Uterus (tissue), 4 donors: ENCODE data around the gene YARS1. TPM values are rescaled to one million over a fixed set of nuclear protein-coding genes. Genes with fewer than 3 reads are reported as not detected.

Experiments used
- DNase-seq, 2 donors: peaks; one replicate each; pipeline ENCODE4 v3.0.0-alpha.2; 2019 to 2020
- H3K27ac ChIP-seq, 2 donors: fragments of 200-600 bp; sonication (generic); 1 replicate in 1 of 2; 2 replicates in 1 of 2; pipeline ENCODE4 v1.5.1; 2016 to 2018
- H3K27me3 ChIP-seq, 2 donors: fragments of 200-600 bp; sonication (generic); one replicate each; pipeline ENCODE4 v1.5.1; 2018 to 2019; ENCODE audit warnings: control low read depth in 1 of 2
- H3K36me3 ChIP-seq, 2 donors: fragments of 200-600 bp; sonication (generic); one replicate each; pipeline ENCODE4 v1.5.1; 2019; ENCODE audit warnings: control low read depth in 1 of 2
- H3K4me1 ChIP-seq, 2 donors: fragments of 200-600 bp; sonication (generic); one replicate each; pipeline ENCODE4 v1.5.1; 2018 to 2019; ENCODE audit warnings: control low read depth in 1 of 2
- H3K4me3 ChIP-seq, 2 donors: fragments of 200-600 bp; sonication (generic); 1 replicate in 1 of 2; 2 replicates in 1 of 2; pipeline ENCODE4 v1.5.1; 2018 to 2019; ENCODE audit warnings: mild to moderate bottlenecking in 1 of 2
- H3K9me3 ChIP-seq, 2 donors: fragments of 200-600 bp; sonication (generic); one replicate each; pipeline ENCODE4 v1.5.1; 2019; ENCODE audit warnings: control low read depth in 1 of 2
- POLR2A ChIP-seq, 2 donors: fragments of 450-650 bp; IDR thresholded peaks; one replicate each; pipeline ENCODE4 v1.6.1; 2016; ENCODE audit warnings: antibody characterized with exemption in 2 of 2, mild to moderate bottlenecking in 1 of 2, moderate library complexity in 1 of 2
- intact Hi-C: fragments of 100-400 bp; cut with DNase I; formaldehyde crosslinking; loops from one replicate; pipeline ENCODE4 v1.15.1; 2023; ENCODE audit warnings: low total_unique reads
- total RNA-seq, 4 donors: library from RNA; depleted of rRNA in 3 of 4; stranded (reverse); fragments of >200 nt in 3 of 4; gene quantifications; one replicate each; pipeline versions ENCODE4 v1.1.0 to v1.2.4, GENCODE V29; 2014 to 2023
- TF ChIP-seq, protein P1 (sequence below), 4 experiments: fragments of 200-600 bp in 2 of 4; fragments of 450-650 bp in 2 of 4; sonication (generic) in 2 of 4; IDR thresholded peaks; one replicate each; pipeline ENCODE4 v1.5.1; 2016 to 2019; ENCODE audit warnings: antibody characterized with exemption in 4 of 4, mild to moderate bottlenecking in 2 of 4, moderate library complexity in 1 of 4
- donor health status: DM: yes; HTN: yes; CAD: no.

The YARS1 gene
- total RNA-seq, 4 donors from 2014 or later: 15.9 to 67.7 (median 30.4) TPM

DNA sequence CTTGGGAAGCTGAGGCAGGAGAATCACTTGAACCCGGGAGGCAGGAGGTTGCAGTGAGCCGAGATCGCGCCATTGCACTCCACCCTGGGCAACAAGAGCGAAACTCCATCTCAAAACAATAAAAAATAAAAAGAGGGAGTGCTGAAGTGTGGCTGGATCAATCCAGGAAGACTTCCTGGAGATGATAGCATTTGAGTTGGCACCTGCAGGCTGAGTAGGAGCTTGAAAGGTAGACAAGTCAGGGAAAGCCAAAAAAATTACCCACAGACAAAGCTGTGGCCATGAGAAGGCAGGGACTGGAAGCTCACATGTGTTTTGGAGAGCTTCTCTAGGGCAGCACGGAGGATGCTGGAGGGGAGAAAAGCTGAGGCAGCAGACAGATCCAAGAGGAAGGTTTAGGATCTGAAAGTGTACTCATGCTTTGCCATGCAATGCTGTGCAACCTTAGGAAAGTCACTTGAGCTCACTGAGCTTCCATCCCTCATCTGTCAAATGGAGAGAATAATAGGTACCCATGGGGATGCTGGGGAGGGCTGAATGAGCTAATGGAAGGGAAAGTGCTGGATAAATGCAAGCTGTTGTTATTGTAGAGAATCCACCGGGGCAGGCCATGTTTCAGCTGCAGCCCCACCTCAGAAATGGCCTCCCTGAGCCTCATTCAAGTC lies 88.6 kb downstream of the YARS1 start:
- Histone ChIP-seq H3K36me3 (no peaks in the 10 kb centered on the region), H3K27ac (no peak overlapping the region), H3K4me3 (no peak overlapping the region), H3K4me1 (no peaks in the 10 kb centered on the region), H3K27me3 (no peaks in the 10 kb centered on the region), H3K9me3 (no peaks in the 10 kb centered on the region)
- intact Hi-C loops: no loop called here
- no peak for TF ChIP-seq POLR2A (IDR thresholded peaks at IDR 0.05)
- TF ChIP-seq, protein P1, sequence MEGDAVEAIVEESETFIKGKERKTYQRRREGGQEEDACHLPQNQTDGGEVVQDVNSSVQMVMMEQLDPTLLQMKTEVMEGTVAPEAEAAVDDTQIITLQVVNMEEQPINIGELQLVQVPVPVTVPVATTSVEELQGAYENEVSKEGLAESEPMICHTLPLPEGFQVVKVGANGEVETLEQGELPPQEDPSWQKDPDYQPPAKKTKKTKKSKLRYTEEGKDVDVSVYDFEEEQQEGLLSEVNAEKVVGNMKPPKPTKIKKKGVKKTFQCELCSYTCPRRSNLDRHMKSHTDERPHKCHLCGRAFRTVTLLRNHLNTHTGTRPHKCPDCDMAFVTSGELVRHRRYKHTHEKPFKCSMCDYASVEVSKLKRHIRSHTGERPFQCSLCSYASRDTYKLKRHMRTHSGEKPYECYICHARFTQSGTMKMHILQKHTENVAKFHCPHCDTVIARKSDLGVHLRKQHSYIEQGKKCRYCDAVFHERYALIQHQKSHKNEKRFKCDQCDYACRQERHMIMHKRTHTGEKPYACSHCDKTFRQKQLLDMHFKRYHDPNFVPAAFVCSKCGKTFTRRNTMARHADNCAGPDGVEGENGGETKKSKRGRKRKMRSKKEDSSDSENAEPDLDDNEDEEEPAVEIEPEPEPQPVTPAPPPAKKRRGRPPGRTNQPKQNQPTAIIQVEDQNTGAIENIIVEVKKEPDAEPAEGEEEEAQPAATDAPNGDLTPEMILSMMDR (IDR thresholded peaks at IDR 0.05): no peak
- DNase-seq: no peak

DNA sequence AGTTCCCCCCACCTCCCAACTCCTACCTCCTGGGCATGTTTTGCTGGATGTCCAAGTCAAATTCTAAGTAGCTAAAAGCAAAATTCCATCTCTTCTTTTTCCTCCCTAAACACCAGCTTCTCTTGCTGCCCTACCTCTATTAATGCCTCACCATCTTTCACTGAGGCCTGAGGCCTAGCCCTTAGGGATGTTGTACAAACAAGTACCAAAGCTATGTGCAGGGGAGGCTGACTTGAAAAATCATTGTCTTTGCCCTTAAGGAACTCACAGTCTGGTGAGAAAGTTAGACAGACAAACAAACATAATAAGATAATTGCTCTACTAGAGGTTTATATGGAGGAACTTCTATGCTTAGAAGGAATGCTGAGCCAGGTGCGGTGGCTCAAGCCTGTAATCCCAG lies 89.3 kb downstream of the YARS1 start:
- TF ChIP-seq, protein P1 (IDR thresholded peaks at IDR 0.05): no peak
- TF ChIP-seq POLR2A (IDR thresholded peaks at IDR 0.05): no peak
- no peaks in the 10 kb centered on the region for H3K27me3 ChIP-seq
- DNase-seq: no peak
- H3K9me3 ChIP-seq: no peaks in the 10 kb centered on the region
- no peak overlapping the region for H3K4me3 ChIP-seq
- H3K36me3 ChIP-seq: no peaks in the 10 kb centered on the region
- intact Hi-C loops: no loop called here
- no peak overlapping the region for H3K27ac ChIP-seq
- no peaks in the 10 kb centered on the region for H3K4me1 ChIP-seq

DNA sequence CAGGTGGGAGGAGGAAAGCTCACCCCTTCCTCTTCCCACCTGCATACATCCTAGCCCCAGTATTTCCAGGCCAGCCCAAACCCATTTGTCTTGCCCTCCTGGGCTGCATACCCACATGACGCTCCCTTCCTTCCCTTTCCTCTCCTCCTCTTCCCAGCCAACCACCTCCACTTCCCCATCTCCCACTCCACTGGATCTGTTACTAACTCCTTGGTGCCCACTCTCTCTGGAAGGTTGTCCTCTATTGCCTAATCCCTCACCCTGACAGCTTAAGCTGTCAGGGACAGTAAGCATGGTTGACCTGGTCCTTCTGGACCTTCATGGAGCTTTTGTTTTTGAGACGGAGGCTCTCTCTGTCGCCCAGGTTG lies 91.6 kb downstream of the YARS1 start:
- Histone ChIP-seq H3K4me3 (no peak overlapping the region), H3K4me1 (no peaks in the 10 kb centered on the region), H3K27ac (no peak overlapping the region), H3K36me3 (no peaks in the 10 kb centered on the region), H3K9me3 (no peaks in the 10 kb centered on the region), H3K27me3 (no peaks in the 10 kb centered on the region)
- TF ChIP-seq, protein P1 (IDR thresholded peaks at IDR 0.05): no peak
- TF ChIP-seq POLR2A (IDR thresholded peaks at IDR 0.05): no peak
- DNase-seq: no peak
- intact Hi-C loops: no loop called here

Other genes with a start within 250 kb of the YARS1 start
- gene ZBTB8OS, start 166.8 kb downstream of the YARS1 start, total RNA-seq: 10 to 100 TPM in 2 of 4 donors, 1 to 10 TPM in 2; 2.6 to 37.2 (median 13.9) TPM
- gene RBBP4, start 166.2 kb downstream of the YARS1 start, total RNA-seq: 100 to 1,000 TPM in 3 of 4 donors, 10 to 100 TPM in 1; 76.1 to 258 (median 193) TPM
- 10 to 100 TPM in 3 of 4 donors, 1 to 10 TPM in 1; 4.7 to 61.0 (median 18.1) TPM for gene SYNC, start 114.6 kb downstream of the YARS1 start, total RNA-seq
- gene S100PBP, start 295 bp upstream of the YARS1 start, total RNA-seq: 100 to 1,000 TPM in 1 of 4 donors, 10 to 100 TPM in 3; 50.2 to 168 (median 76.4) TPM
- gene FNDC5, start 53.6 kb upstream of the YARS1 start, total RNA-seq: 10 to 100 TPM in 1 of 4 donors, 1 to 10 TPM in 2, not detected in 1; 1.2 to 71.1 (median 3.7) TPM
- under 1 TPM in 2 of 4 donors, not detected in 2; 0.76 to 0.79 TPM for gene HPCA, start 69.1 kb upstream of the YARS1 start, total RNA-seq
- gene TMEM54, start 84.0 kb upstream of the YARS1 start, total RNA-seq: 10 to 100 TPM; 18.4 to 57.4 (median 34.8) TPM
- 10 to 100 TPM; 13.2 to 23.4 (median 17.4) TPM for gene RNF19B, start 147.5 kb upstream of the YARS1 start, total RNA-seq
- gene AK2, start 219.5 kb upstream of the YARS1 start, total RNA-seq: 100 to 1,000 TPM in 2 of 4 donors, 10 to 100 TPM in 2; 47.6 to 126 (median 89.2) TPM